ENCODE data around the gene JSRP1. TPM values are rescaled to one million over a fixed set of nuclear protein-coding genes. Genes with fewer than 3 reads are reported as not detected.

Gene JSRP1
- polyA plus RNA-seq, 1 of the 3 experiments (the other 2 are of a cell fraction), result 0.76 TPM

DNA sequence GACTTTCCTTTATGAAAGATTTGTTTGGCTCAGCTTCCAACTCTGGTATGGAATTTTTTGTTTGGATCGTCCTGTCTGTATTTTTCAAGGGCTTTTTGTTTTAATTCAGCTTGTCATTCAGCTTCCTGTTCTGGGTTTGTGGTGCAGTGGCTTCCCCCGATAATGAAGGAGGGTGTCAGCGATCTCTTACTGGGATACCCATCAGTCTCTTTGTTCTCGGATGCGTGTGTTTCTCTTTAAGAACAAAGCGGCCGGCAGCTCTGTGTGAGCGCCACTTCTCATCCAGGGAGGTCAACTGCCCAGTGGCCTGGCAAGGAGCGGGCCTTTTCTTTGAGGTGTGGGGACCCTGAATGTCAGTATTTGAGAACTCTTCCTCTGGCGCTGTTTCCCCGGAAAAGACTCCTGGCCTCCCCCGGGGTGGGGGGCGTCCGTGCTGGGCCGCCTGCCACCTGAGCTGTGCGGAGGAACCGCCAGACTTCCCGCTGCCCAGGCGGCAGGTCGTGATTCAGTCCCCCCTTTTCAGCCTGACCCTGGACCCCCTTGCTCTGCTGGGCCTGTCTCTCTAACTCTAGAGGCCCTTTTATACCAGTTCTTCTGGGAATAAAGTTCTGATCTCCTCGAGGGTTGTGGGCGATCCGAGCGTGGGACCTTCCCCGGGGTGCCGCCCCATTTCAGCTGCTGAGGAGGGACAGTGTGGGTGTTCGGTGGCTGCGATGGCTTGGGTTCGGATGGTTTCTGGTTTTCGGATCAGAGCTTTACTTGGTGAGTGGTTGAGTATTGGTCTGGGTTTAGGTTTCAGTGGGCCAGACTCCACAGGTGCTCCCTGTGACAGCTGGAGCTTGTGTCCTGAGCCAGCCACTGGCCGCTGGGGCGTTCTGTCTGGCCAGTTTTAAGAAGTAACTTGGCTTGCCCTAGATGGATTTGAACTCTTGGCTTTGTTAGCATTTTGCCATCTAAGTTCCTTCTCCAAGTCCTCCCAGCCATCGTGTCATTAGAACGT, 16.1 kb downstream of the JSRP1 start:
- peak overlapping the region; percentile 76 to 89 for H3K4me3 ChIP-seq (ENCODE audit: low read depth in 2 of 2, low read length in 1 of 2)
- ChIA-PET POLR2A (interaction anchor here (0.8 to 1.4 kb wide), 3 partner anchors 16 to 33 kb away, joined by 4 to 7 read pairs (median 4); partner anchors contain the start of gene JSRP1), CTCF (interaction anchor here (0.7 to 10.4 kb wide), 16 partner anchors 10 to 310 kb away, joined by 3 to 121 read pairs (median 4); partner anchors contain the start of gene JSRP1)
- WGBS (ENCODE audit: low lambda C conversion rate), result 48% methylated on average over 30 of the region's 34 CpGs
- TF ChIP-seq TCF12 (IDR thresholded peaks at IDR 0.05) (0 out of 2 replicates have a peak, but pooled peaks have one; percentile 22), MXI1 (IDR thresholded peaks at IDR 0.05; ENCODE audit: low read depth, low read length) (peak; percentile 36; the same call in 1 of the 2 replicates), RCOR1 (IDR thresholded peaks at IDR 0.05; ENCODE audit: low read length) (no peak), PBX3 (IDR thresholded peaks at IDR 0.05) (peak; percentile 39; the same call in 1 of the 2 replicates)
- no peak for DNase-seq
- H4K20me1 ChIP-seq (ENCODE audit: insufficient read depth), result peaks cover 72% of the 10 kb centered on the region
- H3K79me2 ChIP-seq (ENCODE audit: insufficient read depth), result peaks cover 95% of the 10 kb centered on the region
- H3K4me1 ChIP-seq (ENCODE audit: control insufficient read depth in 1 of 2, insufficient read depth in 2 of 2, low read depth in 1 of 2, low read length in 1 of 2), result peaks cover 21 to 65% of the 10 kb centered on the region in 2 experiments; a peak in 3 of 4 replicates
- peaks cover 17% of the 10 kb centered on the region for H3F3A ChIP-seq (replicated peaks; ENCODE audit: insufficient read depth)
- peak overlapping the region; percentile 95 for H3K9ac ChIP-seq
- H2AFZ ChIP-seq (ENCODE audit: low read depth), result no peak overlapping the region
- no peaks in the 10 kb centered on the region for H3K27me3 ChIP-seq (ENCODE audit: insufficient read depth)
- peak overlapping the region; percentile 98 for H3K4me2 ChIP-seq
- H3K9me3 ChIP-seq, result no peaks in the 10 kb centered on the region
- H3K9me2 ChIP-seq, result no peaks in the 10 kb centered on the region
- H3K36me3 ChIP-seq (replicated peaks in 1 of 2; ENCODE audit: control insufficient read depth in 1 of 2, insufficient read depth in 2 of 2, low read length in 1 of 2), result peaks cover 18 to 31% of the 10 kb centered on the region in 2 experiments
- H3K27ac ChIP-seq (ENCODE audit: low read depth in 2 of 2, low read length in 1 of 2), result peak overlapping the region; percentile 71 to 81

DNA sequence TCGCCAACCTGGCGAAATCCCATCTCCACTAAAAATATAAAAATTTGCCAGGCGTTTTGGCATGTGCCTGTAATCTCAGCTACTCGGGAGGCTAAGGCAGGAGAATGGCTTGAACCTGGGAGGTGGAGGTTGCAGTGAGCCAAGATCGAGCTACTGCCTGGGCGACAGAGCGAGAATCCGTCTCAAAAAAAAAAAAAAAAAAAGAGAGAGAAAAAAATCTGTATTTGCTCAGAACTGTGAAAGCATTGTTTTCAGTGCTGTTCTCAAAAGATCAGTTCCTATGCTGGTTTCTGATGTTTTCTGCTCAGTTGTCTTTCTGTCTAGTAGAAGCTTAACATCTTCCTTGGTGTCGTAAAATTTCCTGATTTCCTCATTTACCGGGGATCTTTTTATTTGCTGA, 17.0 kb downstream of the JSRP1 start:
- peak overlapping the region; percentile 71 to 81 for H3K27ac ChIP-seq (ENCODE audit: low read depth in 2 of 2, low read length in 1 of 2)
- POLR2A ChIA-PET, result interaction anchor here (0.9 to 1.4 kb wide), 3 partner anchors 16 to 34 kb away, joined by 3 to 7 read pairs (median 3); no protein-coding TSS in a partner anchor
- peaks cover 9 to 22% of the 10 kb centered on the region in 2 experiments for H3K36me3 ChIP-seq (replicated peaks in 1 of 2; ENCODE audit: control insufficient read depth in 1 of 2, insufficient read depth in 2 of 2, low read length in 1 of 2)
- no peaks in the 10 kb centered on the region for H3K9me3 ChIP-seq
- CTCF ChIA-PET, result interaction anchor here (0.7 to 10.4 kb wide), 12 partner anchors 9 to 309 kb away, joined by 3 to 121 read pairs (median 8); partner anchors contain the start of gene JSRP1
- TF ChIP-seq SIN3A (IDR thresholded peaks at IDR 0.05; ENCODE audit: borderline replicate concordance, low read depth, low read length), result no peak
- no peak for TF ChIP-seq MEF2A (IDR thresholded peaks at IDR 0.05; ENCODE audit: borderline replicate concordance, low read depth)
- no peak for TF ChIP-seq FOXJ3 (CRISPR knock-in tag; IDR thresholded peaks at IDR 0.05)
- no peak for TF ChIP-seq CHD2 (IDR thresholded peaks at IDR 0.05; ENCODE audit: low read length, partially characterized antibody)
- peaks cover 70% of the 10 kb centered on the region for H4K20me1 ChIP-seq (ENCODE audit: insufficient read depth)
- no peaks in the 10 kb centered on the region for H3K9me2 ChIP-seq
- DNase-seq, result no peak
- H3K4me2 ChIP-seq, result peak overlapping the region; percentile 98
- peaks cover 21 to 59% of the 10 kb centered on the region in 2 experiments; a peak in 3 of 4 replicates for H3K4me1 ChIP-seq (ENCODE audit: control insufficient read depth in 1 of 2, insufficient read depth in 2 of 2, low read depth in 1 of 2, low read length in 1 of 2)
- H3K27me3 ChIP-seq (ENCODE audit: insufficient read depth), result no peaks in the 10 kb centered on the region
- H3K79me2 ChIP-seq (ENCODE audit: insufficient read depth), result peaks cover 95% of the 10 kb centered on the region
- H2AFZ ChIP-seq (ENCODE audit: low read depth), result no peak overlapping the region
- peaks cover 18% of the 10 kb centered on the region for H3F3A ChIP-seq (replicated peaks; ENCODE audit: insufficient read depth)
- peak overlapping the region; percentile 76 to 89 for H3K4me3 ChIP-seq (ENCODE audit: low read depth in 2 of 2, low read length in 1 of 2)
- 52% methylated on average over 10 of the region's 10 CpGs for WGBS (ENCODE audit: low lambda C conversion rate)
- H3K9ac ChIP-seq, result peak overlapping the region; percentile 95; the same call in 1 of the 2 replicates
